ENCODE data around the gene RAPGEF5. TPM values are rescaled to one million over a fixed set of nuclear protein-coding genes. Genes with fewer than 3 reads are reported as not detected.

The RAPGEF5 gene
- total RNA-seq, 2 experiments from 2014 or later, result 0.60 to 0.69 TPM

- ChIA-PET CTCF (no interaction called here), POLR2A (no interaction called here)
- no peak for DNase-seq
- H3K4me1 Mint-ChIP-seq, result no peaks in the 10 kb centered on the region
- H3K9me3 Mint-ChIP-seq, result no peaks in the 10 kb centered on the region
- H3K27me3 Mint-ChIP-seq, result peaks cover 16% of the 10 kb centered on the region
- H3K4me3 Mint-ChIP-seq, result no peak overlapping the region
- H3K27ac Mint-ChIP-seq, result no peak overlapping the region
- no peaks in the 10 kb centered on the region for H3K36me3 Mint-ChIP-seq (ENCODE audit: low read depth)
Observed at GRCh38 chr7:22302951-22303423, 54.0 kb downstream of the RAPGEF5 start.

GRCh38 chr7:22302193-22302592 is 54.8 kb downstream of the RAPGEF5 start:
- no peak overlapping the region for H3K27ac Mint-ChIP-seq
- H3K4me1 Mint-ChIP-seq, result no peaks in the 10 kb centered on the region
- CTCF ChIA-PET, result no interaction called here
- POLR2A ChIA-PET, result no interaction called here
- no peaks in the 10 kb centered on the region for H3K9me3 Mint-ChIP-seq
- no peaks in the 10 kb centered on the region for H3K36me3 Mint-ChIP-seq (ENCODE audit: low read depth)
- peaks cover 15% of the 10 kb centered on the region for H3K27me3 Mint-ChIP-seq
- no peak for DNase-seq
- H3K4me3 Mint-ChIP-seq, result no peak overlapping the region

- ChIA-PET POLR2A (no interaction called here), CTCF (no interaction called here)
- H3K4me1 Mint-ChIP-seq, result no peaks in the 10 kb centered on the region
- DNase-seq, result no peak
- no peak overlapping the region for H3K4me3 Mint-ChIP-seq
- H3K27ac Mint-ChIP-seq, result no peak overlapping the region
- H3K9me3 Mint-ChIP-seq, result no peaks in the 10 kb centered on the region
- H3K36me3 Mint-ChIP-seq (ENCODE audit: low read depth), result no peaks in the 10 kb centered on the region
- H3K27me3 Mint-ChIP-seq, result peaks cover 13% of the 10 kb centered on the region
Observed at GRCh38 chr7:22301790-22302189, 55.2 kb downstream of the RAPGEF5 start.

- Mint-ChIP-seq H3K4me1 (no peaks in the 10 kb centered on the region), H3K9me3 (no peaks in the 10 kb centered on the region), H3K36me3 (ENCODE audit: low read depth) (no peaks in the 10 kb centered on the region), H3K4me3 (no peak overlapping the region), H3K27ac (no peak overlapping the region), H3K27me3 (peaks cover 16% of the 10 kb centered on the region)
- CTCF ChIA-PET, result no interaction called here
- POLR2A ChIA-PET, result no interaction called here
- DNase-seq, result no peak
Observed at GRCh38 chr7:22300839-22301238, 56.1 kb downstream of the RAPGEF5 start.

GRCh38 chr7:22296916-22297315 is 60.0 kb downstream of the RAPGEF5 start:
- Mint-ChIP-seq H3K36me3 (ENCODE audit: low read depth) (no peaks in the 10 kb centered on the region), H3K4me3 (no peak overlapping the region), H3K27ac (no peak overlapping the region), H3K4me1 (peaks cover 22% of the 10 kb centered on the region), H3K9me3 (no peaks in the 10 kb centered on the region), H3K27me3 (peaks cover 23% of the 10 kb centered on the region)
- POLR2A ChIA-PET, result no interaction called here
- CTCF ChIA-PET, result interaction anchor here (0.6 kb wide), 1 partner anchor 112 kb away, joined by 3 read pairs; no protein-coding TSS in a partner anchor
- DNase-seq, result no peak

GRCh38 chr7:22296265-22296566 is 60.7 kb downstream of the RAPGEF5 start:
- POLR2A ChIA-PET, result no interaction called here
- H3K4me3 Mint-ChIP-seq, result no peak overlapping the region
- no peaks in the 10 kb centered on the region for H3K9me3 Mint-ChIP-seq
- H3K36me3 Mint-ChIP-seq (ENCODE audit: low read depth), result no peaks in the 10 kb centered on the region
- DNase-seq, result no peak
- peaks cover 23% of the 10 kb centered on the region for H3K27me3 Mint-ChIP-seq
- no peak overlapping the region for H3K27ac Mint-ChIP-seq
- CTCF ChIA-PET, result interaction anchor here (0.6 kb wide), 1 partner anchor 111 kb away, joined by 3 read pairs; no protein-coding TSS in a partner anchor
- H3K4me1 Mint-ChIP-seq, result peaks cover 23% of the 10 kb centered on the region

- no peak overlapping the region for H3K27ac Mint-ChIP-seq
- no peaks in the 10 kb centered on the region for H3K9me3 Mint-ChIP-seq
- H3K4me3 Mint-ChIP-seq, result no peak overlapping the region
- DNase-seq, result no peak
- H3K36me3 Mint-ChIP-seq (ENCODE audit: low read depth), result no peaks in the 10 kb centered on the region
- H3K27me3 Mint-ChIP-seq, result peaks cover 27% of the 10 kb centered on the region
- ChIA-PET CTCF (interaction anchor here (0.7 kb wide), 1 partner anchor 87 kb away, joined by 3 read pairs; no protein-coding TSS in a partner anchor), POLR2A (no interaction called here)
- peaks cover 23% of the 10 kb centered on the region for H3K4me1 Mint-ChIP-seq
Observed at GRCh38 chr7:22295402-22296264, 61.3 kb downstream of the RAPGEF5 start.

GRCh38 chr7:22292531-22292930 is 64.4 kb downstream of the RAPGEF5 start:
- ChIA-PET CTCF (interaction anchor here (0.9 kb wide), 1 partner anchor 21 kb away, joined by 3 read pairs; no protein-coding TSS in a partner anchor), POLR2A (no interaction called here)
- Mint-ChIP-seq H3K27ac (peak overlapping the region; percentile 2), H3K36me3 (ENCODE audit: low read depth) (peaks cover 2% of the 10 kb centered on the region), H3K4me3 (no peak overlapping the region), H3K27me3 (peaks cover 32% of the 10 kb centered on the region), H3K4me1 (peaks cover 27% of the 10 kb centered on the region), H3K9me3 (peaks cover 4% of the 10 kb centered on the region)
- peak; percentile 22 for DNase-seq

GRCh38 chr7:22291977-22292376 is 65.0 kb downstream of the RAPGEF5 start:
- H3K27me3 Mint-ChIP-seq, result peaks cover 34% of the 10 kb centered on the region
- no peak for DNase-seq
- no peak overlapping the region for H3K27ac Mint-ChIP-seq
- CTCF ChIA-PET, result no interaction called here
- peaks cover 2% of the 10 kb centered on the region for H3K36me3 Mint-ChIP-seq (ENCODE audit: low read depth)
- POLR2A ChIA-PET, result no interaction called here
- peaks cover 4% of the 10 kb centered on the region for H3K9me3 Mint-ChIP-seq
- peaks cover 27% of the 10 kb centered on the region for H3K4me1 Mint-ChIP-seq
- H3K4me3 Mint-ChIP-seq, result no peak overlapping the region

GRCh38 chr7:22288202-22288601 is 68.8 kb downstream of the RAPGEF5 start:
- H3K9me3 Mint-ChIP-seq, result peaks cover 4% of the 10 kb centered on the region
- DNase-seq, result no peak
- ChIA-PET CTCF (no interaction called here), POLR2A (no interaction called here)
- H3K27ac Mint-ChIP-seq, result no peak overlapping the region
- H3K4me3 Mint-ChIP-seq, result no peak overlapping the region
- peaks cover 18% of the 10 kb centered on the region for H3K4me1 Mint-ChIP-seq
- peaks cover 2% of the 10 kb centered on the region for H3K36me3 Mint-ChIP-seq (ENCODE audit: low read depth)
- H3K27me3 Mint-ChIP-seq, result peaks cover 31% of the 10 kb centered on the region

- no peak for DNase-seq
- Mint-ChIP-seq H3K9me3 (peaks cover 4% of the 10 kb centered on the region), H3K4me1 (peaks cover 10% of the 10 kb centered on the region), H3K27ac (no peak overlapping the region), H3K36me3 (ENCODE audit: low read depth) (peaks cover 2% of the 10 kb centered on the region), H3K4me3 (no peak overlapping the region), H3K27me3 (peaks cover 29% of the 10 kb centered on the region)
- POLR2A ChIA-PET, result no interaction called here
- CTCF ChIA-PET, result no interaction called here
Observed at GRCh38 chr7:22287412-22287811, 69.5 kb downstream of the RAPGEF5 start.

GRCh38 chr7:22286436-22286835 is 70.5 kb downstream of the RAPGEF5 start:
- H3K36me3 Mint-ChIP-seq (ENCODE audit: low read depth), result peaks cover 2% of the 10 kb centered on the region
- no peak for DNase-seq
- H3K27me3 Mint-ChIP-seq, result peaks cover 31% of the 10 kb centered on the region
- peaks cover 4% of the 10 kb centered on the region for H3K9me3 Mint-ChIP-seq
- peaks cover 4% of the 10 kb centered on the region for H3K4me1 Mint-ChIP-seq
- no peak overlapping the region for H3K4me3 Mint-ChIP-seq
- CTCF ChIA-PET, result no interaction called here
- POLR2A ChIA-PET, result no interaction called here
- H3K27ac Mint-ChIP-seq, result no peak overlapping the region

GRCh38 chr7:22281481-22281880 is 75.5 kb downstream of the RAPGEF5 start:
- no peak overlapping the region for H3K4me3 Mint-ChIP-seq
- H3K9me3 Mint-ChIP-seq, result no peaks in the 10 kb centered on the region
- no peaks in the 10 kb centered on the region for H3K36me3 Mint-ChIP-seq (ENCODE audit: low read depth)
- CTCF ChIA-PET, result no interaction called here
- POLR2A ChIA-PET, result no interaction called here
- peaks cover 25% of the 10 kb centered on the region for H3K27me3 Mint-ChIP-seq
- DNase-seq, result no peak
- no peaks in the 10 kb centered on the region for H3K4me1 Mint-ChIP-seq
- no peak overlapping the region for H3K27ac Mint-ChIP-seq

- Mint-ChIP-seq H3K27ac (no peak overlapping the region), H3K9me3 (no peaks in the 10 kb centered on the region), H3K4me1 (no peaks in the 10 kb centered on the region), H3K36me3 (ENCODE audit: low read depth) (no peaks in the 10 kb centered on the region), H3K27me3 (peaks cover 17% of the 10 kb centered on the region), H3K4me3 (no peak overlapping the region)
- ChIA-PET POLR2A (no interaction called here), CTCF (no interaction called here)
- no peak for DNase-seq
Observed at GRCh38 chr7:22280031-22280430, 76.9 kb downstream of the RAPGEF5 start.

Data from activated CD4-positive, alpha-beta T cell treated with anti-CD3 and anti-CD28 coated beads, Interleukin-2, amount 10 ng/mL, durations not matched to agents 7 days and 5 days (primary cell).